HepG2 (cell line): Measurements from ENCODE around the gene GALNT8. TPM values are rescaled to one million over a fixed set of nuclear protein-coding genes. Genes with fewer than 3 reads are reported as not detected.

Source experiments
- ATAC-seq: fragments of 200-7000 bp; cut with Tn5 transposase; 3 replicates; pipeline ENCODE4 v1.9.1; 2020; ENCODE audit warnings: mild to moderate bottlenecking, moderate library complexity
- BruUV-seq: library from RNA; stranded (reverse); fragments of 400-500 nt; replicated peaks from 2 replicates; lab custom pipeline; 2021; lab: Mats Ljungman, UMichigan
- CTCF ChIA-PET: fragments of 300-600 bp; formaldehyde crosslinking; extraction: SDS; loops from one replicate; lab custom pipeline; 2021; ENCODE audit warnings: low total read pairs, inconsistent platforms, low intra/inter-chr PET ratio; lab: Yijun Ruan, JAX
- POLR2A ChIA-PET: fragments of 350-600 bp; sonication (Branson Sonifier 250); formaldehyde crosslinking; loops from one replicate; lab custom pipeline; 2020; ENCODE audit warnings: antibody characterized with exemption, inconsistent platforms; lab: Yijun Ruan, JAX
- DNase-seq: peaks from one replicate; pipeline ENCODE4 v3.0.0-alpha.2; 2015; ENCODE audit warnings: low spot score
- FAIRE-seq: peaks from 3 replicates; lab custom pipeline; 2011; peaks lifted over from hg19 to GRCh38; lab: Jason Lieb, UNC
- H2AFZ ChIP-seq: one replicate; pipeline ENCODE4 v1.6.1; 2011; ENCODE audit warnings: low read length, inconsistent platforms
- H3K27ac ChIP-seq: fragments of 300-600 bp; 3 replicates; pipeline ENCODE4 v1.8.0; 2011; ENCODE audit warnings: mixed run types, mild to moderate bottlenecking, mixed read lengths, low read length, inconsistent platforms; ENCODE audit not compliant: insufficient read depth; ENCODE audit errors: extremely low read length
- H3K27me3 ChIP-seq, 2 experiments: fragments of 200-600 bp in 1 of 2; 2 replicates in 1 of 2; 3 replicates in 1 of 2; pipeline versions ENCODE4 v1.6.0 to v1.8.0; 2011; ENCODE audit warnings: low read length in 2 of 2, mild to moderate bottlenecking in 2 of 2, moderate library complexity in 2 of 2, inconsistent platforms in 1 of 2; ENCODE audit not compliant: insufficient read depth in 2 of 2, control insufficient read depth in 1 of 2
- H3K36me3 ChIP-seq, 2 experiments: fragments of 200-600 bp in 1 of 2; replicated peaks in 1 of 2; 2 replicates in 1 of 2; 3 replicates in 1 of 2; pipeline versions ENCODE4 v1.5.1 to v1.8.0; 2011; ENCODE audit warnings: low read length in 2 of 2, inconsistent platforms in 1 of 2; ENCODE audit not compliant: insufficient read depth in 2 of 2, control insufficient read depth in 1 of 2
- H3K4me1 ChIP-seq: 2 replicates; pipeline ENCODE4 v1.5.1; 2012; ENCODE audit warnings: low read length, inconsistent platforms; ENCODE audit not compliant: insufficient read depth
- H3K4me2 ChIP-seq: 2 replicates; pipeline ENCODE4 v1.6.0; 2011; ENCODE audit warnings: low read depth, low read length, inconsistent platforms
- H3K4me3 ChIP-seq, 3 experiments: fragments of 200-600 bp in 1 of 3; sonication (generic), shearing (Covaris generic) in 1 of 3; replicated peaks in 1 of 3; 2 replicates each; pipeline ENCODE4 v1.5.1; 2011 to 2016; ENCODE audit warnings: low read length in 3 of 3, inconsistent platforms in 2 of 3, low read depth in 2 of 3, mild to moderate bottlenecking in 2 of 3, control low read depth in 1 of 3, mixed read lengths in 1 of 3; ENCODE audit not compliant: insufficient read depth in 1 of 3
- H3K79me2 ChIP-seq: one replicate; pipeline ENCODE4 v1.6.1; 2011; ENCODE audit warnings: low read length, inconsistent platforms; ENCODE audit not compliant: insufficient read depth
- H3K9ac ChIP-seq: 2 replicates; pipeline ENCODE4 v1.6.0; 2011; ENCODE audit warnings: mild to moderate bottlenecking, low read depth, low read length, inconsistent platforms; ENCODE audit not compliant: insufficient read depth
- H3K9me3 ChIP-seq: 2 replicates; pipeline ENCODE4 v1.5.1; 2012; ENCODE audit warnings: mild to moderate bottlenecking, low read length
- H4K20me1 ChIP-seq: 2 replicates; pipeline ENCODE4 v1.6.0; 2011; ENCODE audit warnings: inconsistent platforms, mild to moderate bottlenecking, low read length, moderate library complexity; ENCODE audit not compliant: insufficient read depth
- ARID5B ChIP-seq: IDR thresholded peaks from 2 replicates; pipeline ENCODE4 v1.4.0; 2020; ENCODE audit warnings: mild to moderate bottlenecking, missing genetic modification reagents
- CBFB ChIP-seq: sonication (generic); formaldehyde crosslinking; IDR thresholded peaks from 2 replicates; pipeline ENCODE4 v1.4.0; 2020; ENCODE audit warnings: missing genetic modification reagents
- GTF2F1 ChIP-seq: fragments of 150-350 bp; IDR thresholded peaks from 2 replicates; pipeline ENCODE4 v1.6.1; 2014; ENCODE audit warnings: low read length
- MEIS2 ChIP-seq: sonication (generic); formaldehyde crosslinking; IDR thresholded peaks from 2 replicates; pipeline ENCODE4 v1.9.0; 2021; ENCODE audit warnings: mild to moderate bottlenecking, missing genetic modification reagents
- NFIC ChIP-seq: IDR thresholded peaks from 2 replicates; pipeline ENCODE4 v1.6.1; 2012; ENCODE audit warnings: mild to moderate bottlenecking, low read length, inconsistent platforms
- SMAD9 ChIP-seq: sonication (generic); formaldehyde crosslinking; IDR thresholded peaks from 2 replicates; pipeline ENCODE4 v1.5.1; 2020; ENCODE audit warnings: mild to moderate bottlenecking, missing genetic modification reagents
- ZC3H13 ChIP-seq: sonication (generic); formaldehyde crosslinking; IDR thresholded peaks from 2 replicates; pipeline ENCODE4 v1.8.1; 2023; ENCODE audit warnings: mild to moderate bottlenecking, missing genetic modification reagents, moderate library complexity
- ZNF724P ChIP-seq: sonication (generic); formaldehyde crosslinking; IDR thresholded peaks from 2 replicates; pipeline ENCODE4 v1.8.0; 2022; ENCODE audit warnings: missing genetic modification reagents, borderline replicate concordance
- ZNF773 ChIP-seq: sonication (generic); formaldehyde crosslinking; IDR thresholded peaks from 2 replicates; pipeline ENCODE4 v1.4.0; 2020; ENCODE audit warnings: missing genetic modification reagents, borderline replicate concordance
- ZSCAN31 ChIP-seq: sonication (generic); formaldehyde crosslinking; IDR thresholded peaks from 2 replicates; pipeline ENCODE4 v1.5.0; 2020; ENCODE audit warnings: low read depth, mild to moderate bottlenecking, missing genetic modification reagents
- WGBS: methylation state at CpG from one replicate; pipeline ENCODE4 v1.1.6; 2017; ENCODE audit warnings: low lambda C conversion rate; 5-methylcytosine and 5-hydroxymethylcytosine counted together
- in situ Hi-C: cut with HindIII; loops from 2 replicates; pipeline ENCODE4 v1.10.0; 2017; ENCODE audit warnings: low pct_unique_long_range_greater_than_20kb; ENCODE audit not compliant: extremely low pct_ligation_motif_present
- intact Hi-C: fragments of 100-400 bp; cut with micrococcal nuclease; formaldehyde crosslinking; loops from one replicate; pipeline ENCODE4 v1.10.0; 2022; ENCODE audit not compliant: unreplicated experiment
- polyA plus RNA-seq, 8 experiments: library from polyadenylated mRNA; depleted of rRNA in 3 of 8; stranded (reverse) in 7 of 8; unstranded in 1 of 8; fragments of >200 nt; fragmentation: Illumina TruSeq in 4 of 8; extraction: Trizol in 4 of 8; gene quantifications; 2 replicates each; pipeline versions ENCODE4 v1.2.1 to v1.2.3, GENCODE V29; 2011 to 2016; ENCODE audit warnings: low read depth in 4 of 8, missing spikeins in 1 of 8, mixed read lengths in 1 of 8; ENCODE audit not compliant: insufficient read depth in 1 of 8
- total RNA-seq, 5 experiments: library from RNA; depleted of rRNA; stranded (reverse); fragments of >200 nt; fragmentation: Illumina TruSeq; extraction: Trizol; gene quantifications; 2 replicates each; pipeline ENCODE4 v1.2.3, GENCODE V29; 2016; ENCODE audit warnings: low read depth in 1 of 5
- TF ChIP-seq, protein P1 (sequence below): sonication (generic); formaldehyde crosslinking; IDR thresholded peaks from 2 replicates; pipeline ENCODE4 v1.5.1; 2020; ENCODE audit warnings: mild to moderate bottlenecking, missing genetic modification reagents, moderate library complexity
- TF ChIP-seq, protein P2 (sequence below): sonication (generic); formaldehyde crosslinking; IDR thresholded peaks from 2 replicates; pipeline ENCODE4 v1.4.0; 2020; ENCODE audit warnings: missing genetic modification reagents, borderline replicate concordance

Gene GALNT8
- total and polyA plus RNA-seq, 2 of the 13 experiments (the other 11 are each of a cell fraction or from before 2014, with no cell fraction given) = 0.45 TPM; not detected in 1

DNA sequence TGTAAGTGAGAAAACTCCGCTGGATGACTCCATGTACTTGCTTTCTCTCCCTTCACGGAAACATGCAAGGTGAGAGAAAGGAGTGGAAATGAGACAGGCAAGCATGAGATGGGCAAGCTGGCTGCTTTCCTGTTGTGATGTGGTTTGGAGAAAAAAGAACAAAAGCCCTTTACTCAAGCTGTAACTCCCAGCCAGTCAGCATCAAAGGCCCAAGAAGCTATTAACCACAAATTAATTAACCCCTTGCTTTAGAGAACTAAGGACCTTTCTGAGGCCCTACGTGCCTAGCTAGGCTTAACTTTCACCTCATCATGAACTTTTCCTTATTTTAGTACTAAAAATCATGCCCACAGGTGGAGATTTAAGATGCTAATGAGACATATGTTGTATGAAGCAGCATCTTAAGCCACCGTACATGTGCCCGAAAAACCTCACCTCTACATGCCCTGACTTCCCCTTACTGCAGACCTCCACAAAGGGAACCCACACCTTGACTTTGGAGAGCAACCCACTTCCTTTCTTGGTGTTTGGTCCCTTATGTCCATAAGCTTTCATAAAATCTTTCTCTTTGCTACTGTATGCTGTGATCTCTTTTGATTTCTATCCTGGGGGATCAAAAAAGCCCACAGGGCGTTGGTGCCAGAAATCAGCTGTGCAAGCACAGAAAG, 87.0 kb downstream of the GALNT8 start:
- Histone ChIP-seq H3K9ac (no peak overlapping the region), H3K27ac (no peak overlapping the region), H2AFZ (no peak overlapping the region), H4K20me1 (no peaks in the 10 kb centered on the region), H3K9me3 (no peaks in the 10 kb centered on the region), H3K4me3 (no peak overlapping the region), H3K36me3 (no peaks in the 10 kb centered on the region), H3K27me3 (peaks cover 1 to 17% of the 10 kb centered on the region in 2 experiments; a peak in 3 of 5 replicates), H3K79me2 (no peaks in the 10 kb centered on the region), H3K4me1 (no peaks in the 10 kb centered on the region), H3K4me2 (no peak overlapping the region)
- in situ Hi-C loops (no loop called here), intact Hi-C loops (no loop called here)
- 4% methylated on average over 6 of the region's 6 CpGs for WGBS
- ATAC-seq = no peak
- BruUV-seq = no TSS peak
- FAIRE-seq = no peak
- POLR2A ChIA-PET = no interaction called here
- CTCF ChIA-PET = no interaction called here
- TF ChIP-seq GTF2F1 = no peak
- TF ChIP-seq, protein P1, sequence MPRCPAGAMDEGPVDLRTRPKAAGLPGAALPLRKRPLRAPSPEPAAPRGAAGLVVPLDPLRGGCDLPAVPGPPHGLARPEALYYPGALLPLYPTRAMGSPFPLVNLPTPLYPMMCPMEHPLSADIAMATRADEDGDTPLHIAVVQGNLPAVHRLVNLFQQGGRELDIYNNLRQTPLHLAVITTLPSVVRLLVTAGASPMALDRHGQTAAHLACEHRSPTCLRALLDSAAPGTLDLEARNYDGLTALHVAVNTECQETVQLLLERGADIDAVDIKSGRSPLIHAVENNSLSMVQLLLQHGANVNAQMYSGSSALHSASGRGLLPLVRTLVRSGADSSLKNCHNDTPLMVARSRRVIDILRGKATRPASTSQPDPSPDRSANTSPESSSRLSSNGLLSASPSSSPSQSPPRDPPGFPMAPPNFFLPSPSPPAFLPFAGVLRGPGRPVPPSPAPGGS = no peak
- TF ChIP-seq ZNF773 (CRISPR knock-in tag) = no peak
- TF ChIP-seq NFIC = no peak
- TF ChIP-seq ARID5B (CRISPR knock-in tag) = no peak
- no peak for TF ChIP-seq CBFB (CRISPR knock-in tag)
- no peak for TF ChIP-seq MEIS2 (CRISPR knock-in tag)
- no peak for TF ChIP-seq SMAD9 (CRISPR knock-in tag)
- TF ChIP-seq ZNF724P (CRISPR knock-in tag) = no peak
- no peak for TF ChIP-seq ZC3H13
- TF ChIP-seq, protein P2, sequence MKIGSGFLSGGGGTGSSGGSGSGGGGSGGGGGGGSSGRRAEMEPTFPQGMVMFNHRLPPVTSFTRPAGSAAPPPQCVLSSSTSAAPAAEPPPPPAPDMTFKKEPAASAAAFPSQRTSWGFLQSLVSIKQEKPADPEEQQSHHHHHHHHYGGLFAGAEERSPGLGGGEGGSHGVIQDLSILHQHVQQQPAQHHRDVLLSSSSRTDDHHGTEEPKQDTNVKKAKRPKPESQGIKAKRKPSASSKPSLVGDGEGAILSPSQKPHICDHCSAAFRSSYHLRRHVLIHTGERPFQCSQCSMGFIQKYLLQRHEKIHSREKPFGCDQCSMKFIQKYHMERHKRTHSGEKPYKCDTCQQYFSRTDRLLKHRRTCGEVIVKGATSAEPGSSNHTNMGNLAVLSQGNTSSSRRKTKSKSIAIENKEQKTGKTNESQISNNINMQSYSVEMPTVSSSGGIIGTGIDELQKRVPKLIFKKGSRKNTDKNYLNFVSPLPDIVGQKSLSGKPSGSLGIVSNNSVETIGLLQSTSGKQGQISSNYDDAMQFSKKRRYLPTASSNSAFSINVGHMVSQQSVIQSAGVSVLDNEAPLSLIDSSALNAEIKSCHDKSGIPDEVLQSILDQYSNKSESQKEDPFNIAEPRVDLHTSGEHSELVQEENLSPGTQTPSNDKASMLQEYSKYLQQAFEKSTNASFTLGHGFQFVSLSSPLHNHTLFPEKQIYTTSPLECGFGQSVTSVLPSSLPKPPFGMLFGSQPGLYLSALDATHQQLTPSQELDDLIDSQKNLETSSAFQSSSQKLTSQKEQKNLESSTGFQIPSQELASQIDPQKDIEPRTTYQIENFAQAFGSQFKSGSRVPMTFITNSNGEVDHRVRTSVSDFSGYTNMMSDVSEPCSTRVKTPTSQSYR (CRISPR knock-in tag) = no peak
- TF ChIP-seq ZSCAN31 = no peak
- DNase-seq = no peak
